ENCODE data around the gene PRKX.
"Not testable (repeated sequence)": the region's sequence is repeated elsewhere in the genome, so short reads cannot be mapped to it uniquely, and the experiment has no call there.

PRKX gene

DNA sequence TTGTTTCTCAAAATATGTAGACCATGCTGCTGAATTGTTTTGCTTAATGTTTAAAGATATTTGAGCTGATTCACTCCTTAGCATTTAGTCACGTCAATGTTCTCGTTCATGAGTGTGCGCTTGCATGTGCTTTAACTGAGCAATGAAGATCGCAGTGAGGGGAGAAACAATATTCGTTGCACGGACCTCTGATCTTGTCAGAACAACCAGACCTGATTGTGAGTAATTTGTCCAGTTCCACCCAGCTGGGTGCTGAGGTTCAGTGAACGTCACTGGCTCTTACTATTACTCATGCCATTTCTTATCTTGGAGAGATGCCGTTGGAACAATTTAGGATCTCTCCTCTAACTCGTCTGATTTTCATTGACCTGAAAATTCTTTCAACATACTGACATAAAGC, 15.0 kb upstream of the PRKX start:
- H3K79me2 ChIP-seq = no peaks in the 10 kb centered on the region
- no peaks in the 10 kb centered on the region for H3K36me3 ChIP-seq (ENCODE audit: control insufficient read depth, insufficient read depth, low read length)
- H3K4me3 ChIP-seq (ENCODE audit: low read depth, low read length) = no peak overlapping the region
- H3K4me1 ChIP-seq = no peaks in the 10 kb centered on the region
- no peak overlapping the region for H2AFZ ChIP-seq
- no peaks in the 10 kb centered on the region for H3K9me3 ChIP-seq (ENCODE audit: control insufficient read depth, low read length)
- no peaks in the 10 kb centered on the region for H3K27me3 ChIP-seq (ENCODE audit: control insufficient read depth, insufficient read depth, low read length)
- no peak overlapping the region for H3K9ac ChIP-seq
- H3K4me2 ChIP-seq (ENCODE audit: low read length) = no peak overlapping the region
- H3K27ac ChIP-seq = no peak overlapping the region
- TF ChIP-seq, protein P1, sequence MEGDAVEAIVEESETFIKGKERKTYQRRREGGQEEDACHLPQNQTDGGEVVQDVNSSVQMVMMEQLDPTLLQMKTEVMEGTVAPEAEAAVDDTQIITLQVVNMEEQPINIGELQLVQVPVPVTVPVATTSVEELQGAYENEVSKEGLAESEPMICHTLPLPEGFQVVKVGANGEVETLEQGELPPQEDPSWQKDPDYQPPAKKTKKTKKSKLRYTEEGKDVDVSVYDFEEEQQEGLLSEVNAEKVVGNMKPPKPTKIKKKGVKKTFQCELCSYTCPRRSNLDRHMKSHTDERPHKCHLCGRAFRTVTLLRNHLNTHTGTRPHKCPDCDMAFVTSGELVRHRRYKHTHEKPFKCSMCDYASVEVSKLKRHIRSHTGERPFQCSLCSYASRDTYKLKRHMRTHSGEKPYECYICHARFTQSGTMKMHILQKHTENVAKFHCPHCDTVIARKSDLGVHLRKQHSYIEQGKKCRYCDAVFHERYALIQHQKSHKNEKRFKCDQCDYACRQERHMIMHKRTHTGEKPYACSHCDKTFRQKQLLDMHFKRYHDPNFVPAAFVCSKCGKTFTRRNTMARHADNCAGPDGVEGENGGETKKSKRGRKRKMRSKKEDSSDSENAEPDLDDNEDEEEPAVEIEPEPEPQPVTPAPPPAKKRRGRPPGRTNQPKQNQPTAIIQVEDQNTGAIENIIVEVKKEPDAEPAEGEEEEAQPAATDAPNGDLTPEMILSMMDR (IDR thresholded peaks at IDR 0.05) = no peak

DNA sequence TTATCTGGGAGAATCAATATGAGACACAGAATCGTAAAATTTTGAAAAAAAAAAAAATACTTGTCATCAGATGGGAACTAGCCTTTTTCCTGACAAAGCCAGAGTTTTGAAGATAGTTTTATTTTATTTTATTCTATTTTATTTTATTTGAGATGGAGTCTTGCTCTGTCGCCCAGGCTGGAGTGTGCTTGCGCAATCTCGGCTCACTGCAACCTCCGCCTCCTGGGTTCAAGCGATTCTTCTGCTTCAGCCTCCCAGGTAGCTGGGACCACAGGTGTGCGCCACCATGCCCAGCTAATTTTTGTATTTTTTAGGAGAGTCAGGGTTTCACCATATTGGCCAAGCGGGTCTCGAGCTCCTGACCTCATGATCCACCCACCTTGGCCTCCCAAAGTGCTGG, 10.0 kb upstream of the PRKX start:
- H3K9ac ChIP-seq; H3K4me3 ChIP-seq (ENCODE audit: low read depth, low read length); H3K79me2 ChIP-seq; H3K4me2 ChIP-seq (ENCODE audit: low read length); H3K9me3 ChIP-seq (ENCODE audit: control insufficient read depth, low read length); H3K4me1 ChIP-seq; H3K27ac ChIP-seq; H3K36me3 ChIP-seq (ENCODE audit: control insufficient read depth, insufficient read depth, low read length); H3K27me3 ChIP-seq (ENCODE audit: control insufficient read depth, insufficient read depth, low read length); H2AFZ ChIP-seq: not testable (repeated sequence)

DNA sequence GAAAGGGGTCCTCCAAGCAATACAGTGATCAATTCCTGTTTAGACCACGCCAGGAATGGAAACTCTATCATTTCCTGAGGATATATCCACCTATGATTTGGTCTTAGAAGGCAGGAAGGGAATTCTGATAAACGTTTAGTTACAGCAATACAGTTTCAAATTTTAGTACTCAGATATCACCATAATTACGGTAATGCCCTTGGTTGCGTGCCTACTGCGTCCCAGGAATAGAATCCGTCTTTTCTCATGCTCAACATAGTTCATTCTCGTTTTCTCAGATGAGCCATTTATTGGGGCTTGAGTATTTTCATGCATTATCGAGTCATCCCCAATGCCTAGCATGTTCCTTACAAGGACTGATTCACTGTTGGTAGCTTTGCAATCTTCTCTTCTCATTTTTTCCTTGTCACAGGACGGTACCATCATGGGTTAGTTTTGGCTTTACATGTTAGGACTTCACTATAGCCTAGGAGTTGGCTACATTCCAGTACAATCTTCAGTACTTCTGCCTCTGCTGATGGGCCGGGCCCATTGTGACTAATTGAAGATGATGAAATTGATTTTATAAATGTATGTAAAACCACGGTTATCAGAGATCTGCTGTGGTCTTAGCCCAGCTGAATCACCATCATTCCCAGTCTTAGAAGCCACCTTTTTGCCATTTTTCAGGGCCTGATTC, 4.4 kb upstream of the PRKX start:
- H3K36me3 ChIP-seq (ENCODE audit: control insufficient read depth, insufficient read depth, low read length) = no peaks in the 10 kb centered on the region
- H3K4me2 ChIP-seq (ENCODE audit: low read length) = no peak overlapping the region
- no peaks in the 10 kb centered on the region for H3K27me3 ChIP-seq (ENCODE audit: control insufficient read depth, insufficient read depth, low read length)
- no peaks in the 10 kb centered on the region for H3K79me2 ChIP-seq
- TF ChIP-seq, protein P1 (IDR thresholded peaks at IDR 0.05) = no peak
- H3K27ac ChIP-seq = no peak overlapping the region
- no peak overlapping the region for H3K4me3 ChIP-seq (ENCODE audit: low read depth, low read length)
- H3K9ac ChIP-seq = no peak overlapping the region
- H3K4me1 ChIP-seq = no peaks in the 10 kb centered on the region
- no peak overlapping the region for H2AFZ ChIP-seq
- H3K9me3 ChIP-seq (ENCODE audit: control insufficient read depth, low read length) = no peaks in the 10 kb centered on the region

DNA sequence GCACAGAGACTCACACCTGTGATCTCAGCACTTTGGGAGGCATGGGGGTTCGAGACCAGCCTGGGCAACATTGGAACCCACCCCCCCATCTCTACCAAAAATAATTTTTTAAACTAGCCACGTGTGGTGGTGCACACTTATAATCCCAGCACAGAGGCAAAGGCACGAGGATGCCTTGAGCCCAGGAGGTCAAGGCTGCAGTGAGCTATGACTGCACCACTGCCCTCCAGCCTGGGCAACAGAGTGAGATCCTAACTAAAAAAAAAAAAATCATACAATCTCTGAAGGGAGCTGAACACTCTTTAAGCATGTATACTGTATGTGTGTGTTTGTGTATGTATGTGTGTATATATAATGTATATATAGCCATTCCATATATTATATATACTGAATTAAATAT, 2.5 kb upstream of the PRKX start:
- Histone ChIP-seq H3K27ac (no peak overlapping the region), H3K9ac (no peak overlapping the region)

DNA sequence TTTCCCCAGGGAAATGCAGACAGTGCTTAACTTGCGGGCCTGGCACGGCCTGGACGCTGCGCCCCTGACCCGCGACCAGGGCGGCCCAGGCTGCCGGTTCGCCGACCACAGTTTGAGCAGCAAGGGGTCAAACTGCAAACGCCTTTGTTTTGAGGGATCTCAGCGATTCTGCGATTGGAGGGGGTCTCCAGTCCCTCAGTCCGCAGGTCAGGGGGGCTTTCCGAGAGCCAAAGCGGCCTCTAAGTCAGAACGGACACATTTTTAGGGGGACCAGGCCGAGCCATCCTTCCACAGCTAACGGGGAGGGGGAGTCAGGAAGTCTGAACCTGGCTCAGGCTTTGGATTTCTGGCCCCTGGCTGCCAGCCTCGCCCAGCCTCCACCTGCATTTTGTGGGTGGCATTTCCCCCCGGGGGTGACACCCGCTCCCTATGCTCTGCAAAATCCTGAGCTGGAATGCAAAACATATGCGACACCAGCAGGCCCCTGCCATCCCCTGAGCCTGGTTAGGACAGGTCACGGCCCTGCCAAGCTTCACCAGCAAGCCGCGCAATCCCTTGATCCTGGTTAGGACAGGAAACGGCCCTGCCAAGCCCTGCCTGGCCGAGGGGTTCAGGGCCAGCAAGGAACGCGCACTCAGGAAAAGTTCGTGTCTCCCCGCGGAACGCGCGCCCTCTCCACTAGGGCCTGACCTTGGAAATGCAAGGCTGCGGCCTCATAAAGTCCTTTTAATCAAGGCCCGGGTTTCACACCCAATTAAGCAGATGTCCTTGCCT, 1.4 kb upstream of the PRKX start:
- H3K79me2 ChIP-seq; H3K9me3 ChIP-seq (ENCODE audit: control insufficient read depth, low read length); H3K36me3 ChIP-seq (ENCODE audit: control insufficient read depth, insufficient read depth, low read length); H3K4me2 ChIP-seq (ENCODE audit: low read length); H3K9ac ChIP-seq; H3K27me3 ChIP-seq (ENCODE audit: control insufficient read depth, insufficient read depth, low read length); H3K4me1 ChIP-seq; H3K4me3 ChIP-seq (ENCODE audit: low read depth, low read length); H3K27ac ChIP-seq; H2AFZ ChIP-seq: not testable (repeated sequence)

More for the DNA sequence above, 2.5 kb upstream of the PRKX start:
- Histone ChIP-seq H3K27me3 (ENCODE audit: control insufficient read depth, insufficient read depth, low read length) (no peaks in the 10 kb centered on the region), H2AFZ (no peak overlapping the region), H3K9me3 (ENCODE audit: control insufficient read depth, low read length) (no peaks in the 10 kb centered on the region), H3K36me3 (ENCODE audit: control insufficient read depth, insufficient read depth, low read length) (no peaks in the 10 kb centered on the region), H3K4me2 (ENCODE audit: low read length) (no peak overlapping the region), H3K79me2 (no peaks in the 10 kb centered on the region), H3K4me3 (ENCODE audit: low read depth, low read length) (no peak overlapping the region), H3K4me1 (no peaks in the 10 kb centered on the region)
- TF ChIP-seq, protein P1 (IDR thresholded peaks at IDR 0.05) = no peak
